HEK293T (cell line): ENCODE data around the gene HPCAL4.
A peak's percentile ranks its signal among the peaks of the same experiment; 100 is the strongest.

Experiments used
- CTCF ChIA-PET: fragments of 350-600 bp; formaldehyde crosslinking; extraction: SDS; loops from one replicate; lab custom pipeline; 2021; ENCODE audit warnings: antibody characterized with exemption, inconsistent platforms; lab: Yijun Ruan, JAX
- POLR2A ChIA-PET: fragments of 350-600 bp; formaldehyde crosslinking; extraction: SDS; loops from one replicate; lab custom pipeline; 2020; ENCODE audit warnings: antibody characterized with exemption, inconsistent platforms; lab: Yijun Ruan, JAX
- DNase-seq: peaks from one replicate; pipeline ENCODE4 v3.0.0; 2012; ENCODE audit warnings: mixed read lengths; ENCODE audit errors: extremely low spot score
- ARNT ChIP-seq: fragments of 450-650 bp; IDR thresholded peaks from 2 replicates; pipeline ENCODE4 v1.6.1; 2017; ENCODE audit warnings: mild to moderate bottlenecking
- BHLHE40 ChIP-seq: fragments of 450-650 bp; IDR thresholded peaks from 2 replicates; pipeline ENCODE4 v1.6.1; 2016; ENCODE audit warnings: mild to moderate bottlenecking, moderate library complexity, borderline replicate concordance
- CTBP1 ChIP-seq: fragments of 450-650 bp; IDR thresholded peaks from 2 replicates; pipeline ENCODE4 v1.6.1; 2016; ENCODE audit warnings: borderline replicate concordance
- ELF4 ChIP-seq: fragments of 450-650 bp; IDR thresholded peaks from 2 replicates; pipeline ENCODE4 v1.6.1; 2017; ENCODE audit warnings: antibody characterized with exemption
- FOXA1 ChIP-seq: fragments of 450-650 bp; IDR thresholded peaks from 2 replicates; pipeline ENCODE4 v1.6.1; 2016; ENCODE audit warnings: mild to moderate bottlenecking
- FOXK2 ChIP-seq: fragments of 450-650 bp; IDR thresholded peaks from 2 replicates; pipeline ENCODE4 v1.6.1; 2016; ENCODE audit warnings: mild to moderate bottlenecking
- FOXM1 ChIP-seq: fragments of 450-650 bp; IDR thresholded peaks from 2 replicates; pipeline ENCODE4 v1.6.1; 2017; ENCODE audit warnings: mild to moderate bottlenecking, borderline replicate concordance
- HDGF ChIP-seq: fragments of 450-650 bp; IDR thresholded peaks from 2 replicates; pipeline ENCODE4 v1.6.1; 2017; ENCODE audit warnings: antibody characterized with exemption, borderline replicate concordance
- L3MBTL2 ChIP-seq: fragments of 450-650 bp; conservative IDR thresholded peaks from 2 replicates; pipeline ENCODE4 v1.6.1; 2016; ENCODE audit warnings: mild to moderate bottlenecking
- LEF1 ChIP-seq: fragments of 450-650 bp; IDR thresholded peaks from 2 replicates; pipeline ENCODE4 v1.6.1; 2017; ENCODE audit warnings: mild to moderate bottlenecking, borderline replicate concordance
- NFRKB ChIP-seq: fragments of 450-650 bp; IDR thresholded peaks from 2 replicates; pipeline ENCODE4 v1.6.1; 2016; ENCODE audit warnings: mild to moderate bottlenecking, moderate library complexity
- SP1 ChIP-seq: fragments of 450-650 bp; IDR thresholded peaks from 2 replicates; pipeline ENCODE4 v1.6.1; 2017
- SUZ12 ChIP-seq: fragments of 450-650 bp; IDR thresholded peaks from 2 replicates; pipeline ENCODE4 v1.6.1; 2016; ENCODE audit warnings: mild to moderate bottlenecking
- TARDBP ChIP-seq: fragments of 450-650 bp; IDR thresholded peaks from 2 replicates; pipeline ENCODE4 v1.6.1; 2016
- ZNF384 ChIP-seq: fragments of 450-650 bp; IDR thresholded peaks from 2 replicates; pipeline ENCODE4 v1.6.1; 2016
- TF ChIP-seq, protein P1 (sequence below): fragments of 450-650 bp; IDR thresholded peaks from 2 replicates; pipeline ENCODE4 v1.6.1; 2016

HPCAL4 gene

DNA sequence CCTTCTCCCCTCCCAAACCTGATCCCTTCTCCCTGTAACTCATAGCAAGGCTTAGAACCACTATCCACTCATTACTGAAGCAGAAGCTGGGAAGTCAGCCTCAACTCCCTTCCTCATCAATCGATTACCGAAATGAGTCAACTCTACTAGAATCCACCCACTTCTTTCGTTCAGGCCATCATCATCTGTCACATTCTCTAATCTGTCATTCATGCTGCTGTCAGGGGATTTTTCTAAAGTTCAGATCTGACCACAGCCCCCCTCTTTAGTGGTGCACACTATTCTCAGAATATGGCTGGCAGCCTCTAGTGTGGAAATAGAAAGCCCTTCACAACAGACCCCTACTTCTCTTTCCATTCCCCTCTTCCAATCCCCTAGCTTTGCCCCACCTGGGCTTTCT, 24.5 kb downstream of the HPCAL4 start:
- TF ChIP-seq FOXM1 (no peak), BHLHE40 (no peak), SUZ12 (no peak), ELF4 (no peak), LEF1 (no peak), FOXA1 (no peak), TARDBP (no peak), ARNT (no peak), FOXK2 (no peak), NFRKB (no peak), SP1 (no peak)
- ChIA-PET POLR2A (no interaction called here), CTCF (interaction anchor here (0.6 to 2.6 kb wide), 3 partner anchors 9 to 38 kb away, joined by 5 to 13 read pairs (median 7); no protein-coding TSS in a partner anchor)
- no peak for DNase-seq

DNA sequence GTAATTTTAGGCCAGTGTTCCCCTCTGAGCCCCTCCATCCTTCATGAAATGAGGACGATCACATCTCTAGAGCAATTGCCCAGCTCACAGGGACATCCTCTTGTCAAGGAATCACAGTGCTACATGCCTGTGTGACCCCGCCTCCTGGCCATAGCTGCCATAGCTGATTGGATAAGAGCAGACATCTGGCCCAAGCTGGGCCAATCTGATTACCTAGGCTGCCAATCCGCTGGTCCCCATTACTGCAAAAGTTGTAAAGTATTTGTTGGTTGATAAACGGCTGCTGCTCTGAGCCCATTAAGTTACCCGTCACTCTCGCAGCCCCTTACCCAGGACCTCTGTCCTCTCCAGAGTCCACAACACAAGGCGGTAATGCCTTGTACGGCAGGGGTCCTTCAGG, 27.7 kb downstream of the HPCAL4 start:
- CTCF ChIA-PET, result no interaction called here
- no peak for DNase-seq
- TF ChIP-seq FOXK2 (no peak), NFRKB (no peak), FOXM1 (no peak), ELF4 (no peak), HDGF (no peak)
- TF ChIP-seq, protein P1, sequence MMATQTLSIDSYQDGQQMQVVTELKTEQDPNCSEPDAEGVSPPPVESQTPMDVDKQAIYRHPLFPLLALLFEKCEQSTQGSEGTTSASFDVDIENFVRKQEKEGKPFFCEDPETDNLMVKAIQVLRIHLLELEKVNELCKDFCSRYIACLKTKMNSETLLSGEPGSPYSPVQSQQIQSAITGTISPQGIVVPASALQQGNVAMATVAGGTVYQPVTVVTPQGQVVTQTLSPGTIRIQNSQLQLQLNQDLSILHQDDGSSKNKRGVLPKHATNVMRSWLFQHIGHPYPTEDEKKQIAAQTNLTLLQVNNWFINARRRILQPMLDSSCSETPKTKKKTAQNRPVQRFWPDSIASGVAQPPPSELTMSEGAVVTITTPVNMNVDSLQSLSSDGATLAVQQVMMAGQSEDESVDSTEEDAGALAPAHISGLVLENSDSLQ, result no peak
- POLR2A ChIA-PET, result no interaction called here

DNA sequence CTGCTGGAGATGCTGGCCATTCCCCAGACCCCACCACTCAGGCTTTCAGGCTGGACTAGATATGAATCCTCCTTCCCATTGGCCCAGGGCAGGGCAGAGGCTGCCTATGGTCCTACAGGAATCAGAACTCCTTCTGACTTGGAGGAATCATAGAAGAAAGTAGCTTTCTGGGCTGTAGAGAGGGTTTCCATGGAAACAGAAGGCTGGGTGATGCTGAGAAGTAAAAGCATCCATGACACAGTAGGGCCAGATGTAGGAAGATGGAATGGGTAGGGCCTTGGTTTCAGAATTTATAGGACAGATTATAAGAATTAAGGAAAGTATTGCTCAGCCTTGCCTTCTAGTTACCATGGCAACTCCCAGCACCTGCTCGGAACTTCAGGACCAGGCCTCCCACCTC, 28.4 kb downstream of the HPCAL4 start:
- POLR2A ChIA-PET, result no interaction called here
- CTCF ChIA-PET, result no interaction called here
- TF ChIP-seq CTBP1 (no peak), L3MBTL2 (no peak), TARDBP (no peak), ELF4 (no peak), LEF1 (no peak), HDGF (no peak), FOXA1 (no peak), FOXM1 (no peak), NFRKB (no peak), ARNT (no peak)
- TF ChIP-seq, protein P1, result no peak
- no peak for DNase-seq

DNA sequence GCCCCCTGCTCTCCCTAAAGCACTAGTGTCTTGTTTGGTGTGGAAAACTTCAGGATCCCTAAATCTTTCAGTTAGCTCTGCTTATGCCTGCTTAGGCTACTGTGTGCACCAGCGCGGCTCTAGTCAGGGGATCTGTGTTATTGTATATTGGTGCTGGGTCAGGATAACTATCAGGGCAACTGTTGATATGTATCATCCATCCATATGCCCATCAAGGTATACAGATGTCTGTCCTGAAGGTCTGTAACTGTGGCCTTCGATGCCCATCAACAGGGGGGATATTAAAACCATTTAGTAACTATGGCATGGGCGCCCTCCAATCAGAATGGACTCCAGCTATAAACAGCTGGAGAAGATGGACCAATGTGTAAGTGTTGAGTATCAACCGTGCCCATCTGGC, 31.7 kb downstream of the HPCAL4 start:
- POLR2A ChIA-PET, result interaction anchor here (4.0 kb wide), 1 partner anchor 12 kb away, joined by 34 read pairs; the partner anchor contains the start of gene NT5C1A
- CTCF ChIA-PET, result interaction anchor here (2.7 to 5.0 kb wide), 3 partner anchors 12 to 85 kb away, joined by 12 to 79 read pairs (median 42); partner anchors contain the start of gene NT5C1A
- DNase-seq, result no peak
- TF ChIP-seq LEF1 (no peak), FOXM1 (no peak), L3MBTL2 (no peak), SUZ12 (no peak), HDGF (no peak), ELF4 (no peak), BHLHE40 (no peak), FOXK2 (no peak), SP1 (no peak), NFRKB (no peak), ARNT (no peak), TARDBP (no peak), FOXA1 (no peak), CTBP1 (no peak), ZNF384 (no peak)
- TF ChIP-seq, protein P1, result no peak

DNA sequence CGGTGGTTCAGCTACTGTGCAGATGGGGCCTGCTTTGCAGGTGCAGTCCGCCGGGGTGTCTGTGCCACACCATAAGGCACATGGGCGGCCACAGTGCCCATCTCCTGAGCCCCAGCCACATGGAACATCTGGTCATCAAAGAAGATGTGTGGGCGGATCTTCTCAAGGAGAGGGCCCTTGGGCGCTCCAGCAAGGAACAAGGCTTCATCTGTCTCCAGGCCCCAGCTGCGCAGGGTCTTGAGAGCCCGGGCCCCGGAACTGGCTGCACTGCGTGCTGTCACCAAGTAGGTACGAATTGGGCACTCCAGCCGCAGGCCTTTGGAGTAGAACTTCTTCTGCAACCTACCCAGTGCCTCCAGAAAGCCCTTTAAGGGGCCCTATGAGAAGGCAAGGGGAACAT, 32.1 kb downstream of the HPCAL4 start:
- ChIA-PET CTCF (interaction anchor here (1.0 to 5.0 kb wide), 7 partner anchors 12 to 84 kb away, joined by 3 to 79 read pairs (median 8); partner anchors contain the start of gene NT5C1A), POLR2A (interaction anchor here (0.9 to 4.0 kb wide), 2 partner anchors 12 to 53 kb away, joined by 4 to 34 read pairs; partner anchors contain the start of gene NT5C1A)
- DNase-seq, result no peak
- TF ChIP-seq FOXM1 (no peak), L3MBTL2 (no peak), HDGF (no peak)
- TF ChIP-seq, protein P1, result no peak

DNA sequence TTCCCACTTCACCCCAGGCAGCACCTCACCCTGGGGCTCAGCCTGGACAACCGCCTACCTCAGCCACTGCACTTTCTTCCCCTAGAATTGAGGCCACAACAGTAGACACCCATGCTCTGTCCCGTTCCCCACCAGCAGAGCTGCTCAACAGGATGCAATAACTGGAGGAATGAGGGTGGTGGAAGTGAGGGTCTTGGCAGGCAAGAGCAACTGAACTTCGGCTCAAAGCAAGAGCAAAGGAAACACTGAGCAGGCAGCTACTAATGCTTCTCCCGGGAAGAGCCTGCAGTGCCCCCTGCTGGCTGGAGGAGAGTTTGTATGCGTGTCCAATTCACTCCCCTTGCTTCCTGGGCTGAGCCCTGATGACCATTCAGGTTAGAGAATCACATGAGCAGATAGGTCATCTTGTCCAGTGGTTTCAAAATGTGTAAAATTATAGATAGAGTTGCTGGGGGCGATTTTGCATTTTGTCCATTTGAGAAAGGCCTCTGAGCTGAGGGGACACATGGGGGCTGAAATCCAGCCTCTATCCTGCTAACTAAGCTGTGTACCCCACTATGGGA, 33.2 kb downstream of the HPCAL4 start:
- CTCF ChIA-PET, result interaction anchor here (0.5 to 5.0 kb wide), 24 partner anchors 9 to 503 kb away, joined by 3 to 79 read pairs (median 4); partner anchors contain the start of genes HPCAL4 and NT5C1A
- TF ChIP-seq LEF1 (no peak), NFRKB (no peak), FOXK2 (no peak), HDGF (no peak)
- TF ChIP-seq, protein P1, result no peak
- DNase-seq, result peak; percentile 81
- POLR2A ChIA-PET, result interaction anchor here (0.9 to 4.0 kb wide), 4 partner anchors 9 to 52 kb away, joined by 3 to 34 read pairs (median 4); partner anchors contain the start of gene NT5C1A
